Stimulated activated CD4-positive, alpha-beta T cell treated with anti-CD3 and anti-CD28 coated beads, Interleukin-12 subunit alpha, Interleukin-12 subunit beta, amount 100 ng/mL, for 48 hours (primary cell): ENCODE results near the gene PYGO1.
"Not testable (repeated sequence)": the region's sequence is repeated elsewhere in the genome, so short reads cannot be mapped to it uniquely, and the experiment has no call there.

ENCODE experiments used
- DNase-seq, 3 donors: peaks; one replicate each; pipeline ENCODE4 v3.0.0-alpha.2; 2020; ENCODE audit warnings: low read depth in 2 of 3, low spot score in 1 of 3

Gene PYGO1

DNA sequence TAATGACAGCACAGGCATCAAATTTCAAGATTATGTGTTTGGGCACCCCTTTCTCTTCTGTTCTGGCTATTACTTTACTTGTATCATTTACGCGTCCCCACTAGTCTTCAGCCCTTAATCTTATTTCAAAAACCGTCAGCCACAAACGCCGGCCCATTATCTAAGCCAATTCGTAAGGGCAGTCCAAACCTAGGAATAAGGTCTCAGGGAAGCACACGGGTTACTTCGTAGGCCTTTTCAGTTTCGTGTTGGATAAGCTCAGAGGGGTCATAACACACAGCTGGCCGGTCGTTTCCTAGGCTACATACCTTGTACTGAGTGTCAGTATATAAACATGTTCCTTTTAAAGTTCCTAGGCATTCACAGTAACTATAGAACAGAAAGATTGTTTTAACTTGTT lies 75.0 kb downstream of the PYGO1 start:
- DNase-seq = no peak

DNA sequence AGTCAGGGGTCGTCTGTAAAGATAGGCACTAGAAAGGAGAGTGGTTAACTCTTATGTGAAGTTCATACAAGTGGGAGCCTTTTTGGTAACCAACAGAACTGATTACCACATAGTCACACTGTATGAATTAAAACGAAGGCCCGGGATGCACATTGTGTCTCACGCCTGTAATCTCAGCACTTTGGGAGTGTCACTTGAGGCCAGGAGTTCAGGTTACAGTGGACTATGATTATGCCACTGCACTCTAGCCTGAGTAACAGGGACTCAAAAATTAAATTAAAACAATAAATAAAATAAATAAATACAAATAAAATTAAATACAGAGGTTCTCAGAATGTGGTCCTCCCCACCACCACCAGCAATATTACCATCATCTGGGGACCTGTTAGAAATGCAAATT lies 80.6 kb downstream of the PYGO1 start:
- DNase-seq = no peak

DNA sequence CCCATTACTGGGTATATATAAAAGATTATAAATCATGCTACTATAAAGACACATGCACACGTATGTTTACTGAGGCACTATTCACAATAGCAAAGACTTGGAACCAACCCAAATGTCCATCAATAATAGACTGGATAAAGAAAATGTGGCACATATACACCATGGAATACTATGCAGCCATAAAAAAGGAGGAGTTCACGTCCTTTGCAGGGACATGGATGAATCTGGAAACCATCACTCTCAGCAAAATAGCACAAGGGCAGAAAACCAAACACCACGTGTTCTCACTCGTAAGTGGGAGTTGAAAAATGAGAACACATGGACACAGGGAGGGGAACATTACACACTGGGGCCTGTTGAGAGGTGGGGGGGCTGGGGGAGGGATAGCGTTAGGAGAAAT lies 82.7 kb downstream of the PYGO1 start:
- not testable (repeated sequence) for DNase-seq

DNA sequence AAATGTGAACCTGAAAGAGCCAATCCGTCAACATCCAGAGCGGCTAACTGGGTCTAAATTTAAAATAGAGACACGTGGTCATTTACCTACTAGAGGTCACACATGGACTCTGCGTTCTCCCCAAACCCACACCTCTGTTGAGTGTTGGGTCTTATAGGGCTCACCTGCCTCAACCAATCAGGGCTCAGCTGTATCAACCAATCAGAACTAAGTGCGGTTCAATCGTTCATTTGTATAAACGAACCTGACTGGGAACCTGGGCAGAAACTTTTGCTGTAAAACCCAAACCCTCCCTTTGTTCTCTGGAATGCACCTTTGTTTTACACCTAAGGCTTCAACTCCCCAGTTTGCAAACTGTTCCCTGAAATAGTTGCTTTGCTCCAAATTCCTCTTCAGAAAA lies 89.0 kb downstream of the PYGO1 start:
- DNase-seq = no peak

DNA sequence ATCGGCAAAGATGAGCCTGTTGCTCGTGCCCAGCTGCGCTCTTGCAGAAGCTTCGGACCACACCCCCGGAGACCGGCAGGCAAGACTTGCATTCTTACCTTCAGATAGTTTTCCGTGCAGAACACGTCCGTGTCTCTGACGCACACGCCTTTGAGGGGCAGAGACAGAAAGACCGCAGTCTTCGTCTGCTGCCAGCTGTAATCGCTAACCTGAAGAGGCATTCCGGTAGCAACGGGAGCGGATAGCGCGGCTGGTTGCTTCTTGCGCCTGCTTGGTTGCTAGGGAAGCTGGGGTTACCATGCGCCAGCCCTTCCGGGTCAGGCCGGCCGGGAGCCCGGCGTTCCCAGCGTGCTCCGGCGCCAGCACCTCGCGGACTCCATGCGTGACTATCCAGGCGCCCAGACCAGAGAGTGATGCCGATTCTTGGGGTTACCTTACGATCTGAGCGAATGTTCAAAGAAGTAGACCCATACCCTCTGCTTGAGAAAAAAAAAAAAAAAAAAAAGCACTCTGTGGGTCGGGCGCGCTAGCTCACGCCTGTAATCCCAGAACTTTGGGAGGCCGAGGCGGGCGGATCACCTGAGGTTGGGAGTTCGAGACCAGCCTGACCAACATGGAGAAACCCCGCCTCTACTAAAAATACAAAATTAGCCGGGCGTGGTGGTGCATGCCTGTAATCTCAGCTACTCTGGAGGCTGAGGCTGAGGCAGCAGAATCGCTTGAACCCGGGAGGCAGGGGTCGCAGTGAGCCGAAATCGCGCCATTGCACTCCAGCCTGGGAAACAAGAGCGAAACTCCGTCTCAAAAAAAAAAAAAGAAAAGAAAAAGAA lies 89.8 kb downstream of the PYGO1 start:
- DNase-seq = peak; percentile 57 to 67 (median 62)

DNA sequence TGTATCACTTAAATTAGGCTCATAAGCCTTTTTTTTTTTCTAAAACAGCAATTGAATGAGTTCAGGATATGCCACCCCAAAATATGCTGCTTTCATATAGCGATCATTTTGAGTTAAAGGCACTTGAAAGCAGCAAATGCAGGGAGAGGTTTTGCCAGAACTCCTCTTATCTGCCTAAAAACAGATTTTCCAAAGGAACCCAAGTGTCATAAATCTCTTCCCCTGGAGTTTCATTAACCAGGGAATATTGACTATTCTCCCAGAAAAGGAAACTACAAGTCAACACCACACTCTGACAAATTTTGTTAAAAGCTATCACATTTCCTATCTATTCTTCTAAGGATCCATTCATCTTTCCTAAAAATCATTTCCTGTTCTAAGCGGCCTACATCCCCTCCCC lies 91.4 kb downstream of the PYGO1 start:
- no peak for DNase-seq

DNA sequence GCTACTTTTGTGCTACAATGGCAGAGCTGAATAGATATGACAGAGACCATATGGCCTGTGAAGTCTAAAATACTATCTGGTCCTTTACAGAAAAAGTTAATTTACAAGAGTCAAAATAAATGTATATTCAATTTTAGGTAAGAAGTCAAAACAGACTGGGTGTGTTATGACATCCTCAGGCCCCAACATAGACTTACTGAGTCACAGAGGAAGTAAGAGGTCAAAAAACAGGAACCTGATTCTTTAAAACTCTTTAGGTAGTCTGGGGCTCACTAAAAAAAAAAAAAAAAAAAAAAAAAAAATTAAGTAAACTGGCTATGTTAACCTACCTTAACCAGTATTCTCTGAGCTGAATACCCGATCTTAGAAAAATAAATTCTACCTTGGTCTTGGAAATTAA lies 93.2 kb downstream of the PYGO1 start:
- DNase-seq = no peak

DNA sequence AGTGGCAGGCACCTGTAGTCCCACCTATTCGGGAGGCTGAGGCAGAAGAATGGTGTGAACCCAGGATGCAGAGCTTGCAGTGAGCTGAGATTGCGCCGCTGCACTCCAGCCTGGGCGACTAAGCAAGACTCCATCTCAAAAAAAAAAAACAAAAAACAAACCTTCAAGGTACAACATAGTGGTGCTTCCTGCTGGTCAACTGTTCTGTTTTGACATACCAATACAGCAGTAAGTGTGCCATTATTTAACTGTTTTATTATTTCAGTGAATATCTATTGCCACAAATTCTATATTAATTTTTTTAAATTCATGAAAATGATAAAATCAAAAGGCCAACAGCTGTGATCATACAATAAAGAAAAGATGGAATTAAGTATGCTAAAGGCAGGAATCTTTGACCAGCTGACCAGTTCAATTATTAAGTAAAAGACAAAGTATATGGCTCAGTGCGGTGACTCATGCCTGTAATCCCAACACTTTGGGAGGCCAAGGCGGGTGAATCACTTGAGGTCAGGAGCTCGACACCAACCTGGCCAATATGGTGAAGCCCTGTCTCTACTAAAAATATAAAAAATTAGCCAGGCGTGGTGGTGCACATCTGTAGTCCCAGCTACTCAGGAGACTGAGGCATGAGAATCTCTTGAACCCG lies 99.1 kb downstream of the PYGO1 start:
- not testable (repeated sequence) for DNase-seq
